Osteocyte (in vitro differentiated cells): ENCODE data around the gene LIMCH1. TPM values are rescaled to one million over a fixed set of nuclear protein-coding genes. Genes with fewer than 3 reads are reported as not detected.
"Not testable (repeated sequence)": the region's sequence is repeated elsewhere in the genome, so short reads cannot be mapped to it uniquely, and the experiment has no call there.

Experiments
- DNase-seq: peaks from one replicate; pipeline ENCODE4 v3.0.0; 2021; ENCODE audit warnings: mixed read lengths; ENCODE audit not compliant: unreplicated experiment; ENCODE audit errors: extremely low spot score
- H3K27ac Mint-ChIP-seq: one replicate; pipeline ENCODE4 v1.8.0; 2021; ENCODE audit warnings: mild to moderate bottlenecking, mixed read lengths; ENCODE audit not compliant: unreplicated experiment
- H3K27me3 Mint-ChIP-seq: one replicate; pipeline ENCODE4 v1.8.0; 2021; ENCODE audit warnings: mixed read lengths; ENCODE audit not compliant: unreplicated experiment
- H3K36me3 Mint-ChIP-seq: one replicate; pipeline ENCODE4 v1.8.0; 2021; ENCODE audit warnings: mixed read lengths; ENCODE audit not compliant: unreplicated experiment
- H3K4me1 Mint-ChIP-seq: one replicate; pipeline ENCODE4 v1.8.0; 2021; ENCODE audit warnings: mixed read lengths; ENCODE audit not compliant: unreplicated experiment
- H3K4me3 Mint-ChIP-seq: one replicate; pipeline ENCODE4 v1.8.0; 2021; ENCODE audit warnings: mild to moderate bottlenecking, moderate library complexity, mixed read lengths; ENCODE audit not compliant: unreplicated experiment
- H3K9me3 Mint-ChIP-seq: one replicate; pipeline ENCODE4 v1.8.0; 2021; ENCODE audit warnings: mixed read lengths; ENCODE audit not compliant: unreplicated experiment
- total RNA-seq: library from RNA; stranded (reverse); gene quantifications from 2 replicates; pipeline ENCODE4 v1.2.1, GENCODE V29; 2021
- TF ChIP-seq, protein P1 (sequence below): fragments of 200-600 bp; sonication (generic); IDR thresholded peaks from 2 replicates; pipeline ENCODE4 v1.5.0; 2021; ENCODE audit warnings: antibody characterized with exemption, mild to moderate bottlenecking, moderate library complexity

The LIMCH1 gene
- total RNA-seq, 1 donor from 2014 or later = 0.43 TPM

DNA sequence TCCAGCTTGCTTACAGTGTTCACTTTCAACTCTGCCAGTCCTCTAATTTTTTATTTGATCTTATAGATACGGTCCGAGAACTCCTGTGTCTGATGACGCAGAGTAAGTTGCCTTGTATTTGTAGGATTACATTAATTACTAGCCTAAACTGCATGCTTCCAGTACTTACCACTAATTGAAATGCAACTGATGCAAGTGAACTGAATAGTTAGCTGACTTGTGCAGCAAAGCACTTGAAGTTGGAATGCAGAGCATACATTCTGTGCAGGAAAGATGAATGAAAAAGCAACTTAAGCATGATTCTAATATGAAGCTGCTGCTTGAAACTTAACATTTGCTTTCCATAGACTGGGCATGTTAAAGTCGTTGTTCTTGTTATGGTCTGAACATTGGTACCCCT lies 100.9 kb downstream of the LIMCH1 start:
- no peak overlapping the region for H3K27ac Mint-ChIP-seq
- H3K9me3 Mint-ChIP-seq = no peaks in the 10 kb centered on the region
- no peaks in the 10 kb centered on the region for H3K4me1 Mint-ChIP-seq
- no peak overlapping the region for H3K4me3 Mint-ChIP-seq
- no peaks in the 10 kb centered on the region for H3K36me3 Mint-ChIP-seq
- TF ChIP-seq, protein P1, sequence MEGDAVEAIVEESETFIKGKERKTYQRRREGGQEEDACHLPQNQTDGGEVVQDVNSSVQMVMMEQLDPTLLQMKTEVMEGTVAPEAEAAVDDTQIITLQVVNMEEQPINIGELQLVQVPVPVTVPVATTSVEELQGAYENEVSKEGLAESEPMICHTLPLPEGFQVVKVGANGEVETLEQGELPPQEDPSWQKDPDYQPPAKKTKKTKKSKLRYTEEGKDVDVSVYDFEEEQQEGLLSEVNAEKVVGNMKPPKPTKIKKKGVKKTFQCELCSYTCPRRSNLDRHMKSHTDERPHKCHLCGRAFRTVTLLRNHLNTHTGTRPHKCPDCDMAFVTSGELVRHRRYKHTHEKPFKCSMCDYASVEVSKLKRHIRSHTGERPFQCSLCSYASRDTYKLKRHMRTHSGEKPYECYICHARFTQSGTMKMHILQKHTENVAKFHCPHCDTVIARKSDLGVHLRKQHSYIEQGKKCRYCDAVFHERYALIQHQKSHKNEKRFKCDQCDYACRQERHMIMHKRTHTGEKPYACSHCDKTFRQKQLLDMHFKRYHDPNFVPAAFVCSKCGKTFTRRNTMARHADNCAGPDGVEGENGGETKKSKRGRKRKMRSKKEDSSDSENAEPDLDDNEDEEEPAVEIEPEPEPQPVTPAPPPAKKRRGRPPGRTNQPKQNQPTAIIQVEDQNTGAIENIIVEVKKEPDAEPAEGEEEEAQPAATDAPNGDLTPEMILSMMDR = no peak
- peaks cover 47% of the 10 kb centered on the region for H3K27me3 Mint-ChIP-seq
- DNase-seq = no peak

DNA sequence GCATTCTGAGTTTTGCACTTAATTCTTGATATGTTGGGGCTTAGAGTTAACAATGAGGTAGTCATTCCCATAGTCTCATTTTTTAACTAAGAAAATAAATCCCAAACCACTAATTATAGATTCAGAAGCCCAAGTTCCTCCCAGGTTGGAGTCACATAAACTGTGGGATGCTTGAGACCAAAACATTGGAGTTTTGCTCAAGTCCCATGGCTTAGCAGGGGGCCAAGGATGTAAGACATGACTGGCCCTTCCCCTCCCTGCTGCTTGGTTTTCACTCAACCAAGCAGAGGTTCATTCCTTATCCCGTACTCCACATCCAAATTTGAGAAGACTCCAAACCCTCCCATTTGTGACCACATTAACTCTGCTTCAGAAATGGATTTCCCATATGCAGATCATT lies 101.3 kb downstream of the LIMCH1 start:
- TF ChIP-seq, protein P1 = no peak
- no peak for DNase-seq
- H3K27ac Mint-ChIP-seq = no peak overlapping the region
- peaks cover 48% of the 10 kb centered on the region for H3K27me3 Mint-ChIP-seq
- H3K4me1 Mint-ChIP-seq = no peaks in the 10 kb centered on the region
- H3K4me3 Mint-ChIP-seq = no peak overlapping the region
- H3K9me3 Mint-ChIP-seq = no peaks in the 10 kb centered on the region
- no peaks in the 10 kb centered on the region for H3K36me3 Mint-ChIP-seq

DNA sequence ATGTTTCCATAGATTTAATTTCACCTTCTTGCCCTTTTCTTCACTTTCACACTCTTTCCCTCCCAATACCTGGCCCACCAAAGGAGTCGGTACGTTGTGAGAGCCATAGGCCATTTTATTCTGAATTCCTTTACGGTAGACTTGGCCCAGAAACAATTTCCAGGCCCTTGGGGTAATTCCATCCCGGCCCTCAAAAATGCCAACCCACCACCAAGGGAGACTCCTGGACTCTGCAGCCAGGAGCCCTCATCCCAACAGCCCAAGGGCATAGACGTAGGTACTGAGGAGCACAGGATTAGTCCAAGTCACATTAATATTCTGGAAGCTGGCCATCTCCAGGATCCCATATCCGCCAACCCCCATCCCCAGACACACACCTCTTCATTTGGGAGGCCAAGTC lies 102.9 kb downstream of the LIMCH1 start:
- Mint-ChIP-seq H3K27ac (no peak overlapping the region), H3K4me1 (no peaks in the 10 kb centered on the region), H3K4me3 (no peak overlapping the region), H3K27me3 (peaks cover 62% of the 10 kb centered on the region), H3K36me3 (no peaks in the 10 kb centered on the region), H3K9me3 (no peaks in the 10 kb centered on the region)
- TF ChIP-seq, protein P1 = no peak
- DNase-seq = no peak

DNA sequence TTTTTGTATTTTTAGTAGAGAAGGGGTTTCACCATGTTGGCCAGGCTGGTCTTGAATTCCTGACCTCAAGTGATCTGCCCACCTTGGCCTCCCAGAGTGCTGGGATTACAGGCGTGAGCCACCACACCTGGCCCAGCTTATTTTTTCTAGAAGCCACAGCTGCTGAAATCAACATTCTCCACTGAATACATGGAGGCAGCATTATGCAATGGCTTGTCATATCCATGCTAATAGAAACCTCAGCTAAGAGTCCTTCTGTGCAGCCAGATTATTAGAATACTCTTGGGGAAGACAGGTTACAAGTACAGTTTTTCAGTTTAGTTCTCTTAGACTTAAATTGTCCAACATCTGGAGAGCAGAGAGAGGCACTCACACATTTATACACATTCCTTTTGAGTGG lies 104.8 kb downstream of the LIMCH1 start:
- not testable (repeated sequence) for H3K36me3 Mint-ChIP-seq, H3K9me3 Mint-ChIP-seq, H3K4me3 Mint-ChIP-seq, DNase-seq, H3K27ac Mint-ChIP-seq, H3K4me1 Mint-ChIP-seq
- peaks cover 63% of the 10 kb centered on the region for H3K27me3 Mint-ChIP-seq

DNA sequence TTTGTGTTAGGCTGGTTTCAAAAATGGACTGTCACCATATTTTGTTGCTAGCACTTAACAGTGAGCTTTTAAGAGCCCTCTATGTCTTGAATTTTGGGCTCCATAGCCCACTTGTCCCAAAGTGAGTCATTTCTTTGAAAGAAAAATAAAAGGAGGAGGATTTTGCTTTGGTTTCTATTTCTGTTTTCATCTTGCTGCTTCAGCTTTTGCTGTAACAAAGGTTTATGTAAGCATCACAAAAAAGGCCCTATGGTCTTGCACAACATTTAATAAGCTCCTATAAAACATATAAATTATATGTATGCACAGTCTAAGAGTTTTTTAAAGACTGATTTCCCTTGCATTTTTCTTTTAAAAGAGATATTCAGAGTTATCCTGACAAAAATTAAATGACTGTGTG lies 105.4 kb downstream of the LIMCH1 start:
- TF ChIP-seq, protein P1 = no peak
- no peak overlapping the region for H3K4me3 Mint-ChIP-seq
- H3K9me3 Mint-ChIP-seq = no peaks in the 10 kb centered on the region
- no peak for DNase-seq
- H3K4me1 Mint-ChIP-seq = no peaks in the 10 kb centered on the region
- H3K36me3 Mint-ChIP-seq = no peaks in the 10 kb centered on the region
- H3K27ac Mint-ChIP-seq = no peak overlapping the region
- peaks cover 57% of the 10 kb centered on the region for H3K27me3 Mint-ChIP-seq

DNA sequence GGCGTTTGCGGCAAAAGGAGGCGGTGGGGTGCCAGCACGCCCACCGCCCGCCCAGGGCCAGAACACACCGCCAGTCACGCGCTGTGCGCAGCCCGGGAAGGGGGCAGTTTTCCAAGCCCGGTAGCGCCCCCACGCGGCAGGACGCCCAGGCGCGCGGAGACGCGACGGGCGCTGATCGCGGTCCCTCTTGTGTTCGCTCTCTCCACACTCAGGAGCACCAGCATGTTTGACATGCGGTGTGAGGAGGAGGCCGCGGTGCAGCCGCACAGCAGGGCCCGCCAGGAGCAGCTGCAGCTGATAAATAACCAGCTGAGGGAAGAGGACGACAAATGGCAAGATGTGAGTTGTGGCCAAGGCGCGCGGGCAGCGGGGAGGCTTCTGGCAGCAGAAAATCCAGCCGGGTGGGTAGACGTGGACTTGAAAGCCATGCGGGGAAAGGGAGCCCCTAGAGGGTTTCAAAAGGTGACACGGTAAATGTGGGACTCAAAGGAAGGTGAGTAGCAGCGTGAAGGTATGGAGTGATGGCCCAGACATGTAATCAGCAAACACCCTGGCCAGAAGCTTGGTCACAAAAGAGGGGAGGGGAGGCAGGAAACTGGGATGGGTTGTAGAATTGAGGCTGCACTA lies 106.4 kb downstream of the LIMCH1 start:
- no peak overlapping the region for H3K4me3 Mint-ChIP-seq
- DNase-seq = no peak
- H3K9me3 Mint-ChIP-seq = no peaks in the 10 kb centered on the region
- TF ChIP-seq, protein P1 = peak; percentile 60
- no peaks in the 10 kb centered on the region for H3K4me1 Mint-ChIP-seq
- H3K27me3 Mint-ChIP-seq = peaks cover 48% of the 10 kb centered on the region
- no peaks in the 10 kb centered on the region for H3K36me3 Mint-ChIP-seq
- no peak overlapping the region for H3K27ac Mint-ChIP-seq
